HG02852 (cell line): ENCODE measurements around the gene TRIM38.
"Not testable (repeated sequence)": the region's sequence is repeated elsewhere in the genome, so short reads cannot be mapped to it uniquely, and the experiment has no call there.

Experiments
- ATAC-seq: cut with Tn5 transposase; IDR thresholded peaks from one replicate; pipeline ENCODE4 v1.9.1; 2021; ENCODE audit warnings: mild to moderate bottlenecking, moderate library complexity; ENCODE audit not compliant: unreplicated experiment

Gene TRIM38

DNA sequence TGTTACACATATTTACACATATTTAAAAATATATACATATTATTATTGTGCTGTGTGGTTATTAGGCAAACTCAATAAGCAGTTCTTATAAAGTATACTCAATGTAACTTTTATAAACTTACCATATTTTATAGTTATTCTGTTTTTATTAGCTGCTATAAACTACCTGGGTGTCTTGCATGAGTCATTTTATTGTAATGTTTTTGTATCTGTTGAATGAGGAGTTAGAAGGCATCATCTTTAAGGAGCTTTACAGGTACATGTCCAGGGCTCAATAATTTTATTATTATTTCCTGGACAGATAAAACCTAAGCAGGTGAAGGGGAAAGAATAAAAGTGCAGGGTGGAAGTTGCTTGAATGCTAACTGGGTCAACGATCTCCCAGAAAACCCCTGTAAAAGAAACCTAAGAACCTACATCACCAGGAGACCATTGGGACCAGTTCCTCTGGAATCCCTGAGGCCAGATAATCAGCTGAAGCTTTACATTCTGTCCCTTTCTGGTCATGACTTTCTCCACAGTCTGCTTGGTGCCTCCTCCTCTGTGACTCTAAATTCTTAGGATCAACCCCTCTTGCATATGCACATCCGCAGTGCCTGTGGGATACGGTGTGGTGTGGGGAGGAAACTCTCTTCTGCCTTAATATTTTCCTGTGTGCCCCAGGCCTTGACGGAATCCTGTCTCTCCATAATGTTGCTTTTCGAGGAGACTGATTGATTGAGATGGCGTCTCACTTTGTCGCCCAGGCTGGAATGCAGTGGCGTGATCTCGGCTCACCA is 38.0 kb downstream of the TRIM38 start:
- ATAC-seq, result no peak

DNA sequence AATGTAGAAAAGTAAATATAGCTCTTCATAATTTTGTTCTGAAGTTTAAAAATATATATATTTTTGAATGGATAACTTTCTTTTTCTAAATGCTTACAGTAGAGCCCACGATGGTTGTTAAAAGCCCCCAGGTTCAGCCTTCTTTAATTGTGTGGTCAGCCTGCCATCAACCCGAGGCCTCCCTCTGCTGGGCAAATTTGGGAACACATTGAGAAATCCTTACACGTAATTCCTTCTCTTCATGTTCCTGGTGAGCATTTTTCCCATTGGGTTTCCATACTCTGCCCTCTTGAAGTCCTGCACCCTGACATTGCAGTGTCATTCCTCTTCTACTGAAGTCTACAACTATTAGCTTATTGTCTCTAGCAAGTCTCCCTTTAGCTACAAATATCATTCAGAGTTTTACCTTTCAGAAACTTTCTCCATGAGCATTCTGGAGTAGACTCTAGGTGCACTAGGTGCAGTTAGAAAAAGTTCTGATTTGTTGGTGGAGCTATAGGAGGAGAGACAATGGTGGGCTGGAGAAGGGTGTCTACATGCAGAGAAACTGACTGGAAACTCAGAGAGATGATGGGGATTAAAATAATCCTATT is 40.6 kb downstream of the TRIM38 start:
- ATAC-seq, result no peak

DNA sequence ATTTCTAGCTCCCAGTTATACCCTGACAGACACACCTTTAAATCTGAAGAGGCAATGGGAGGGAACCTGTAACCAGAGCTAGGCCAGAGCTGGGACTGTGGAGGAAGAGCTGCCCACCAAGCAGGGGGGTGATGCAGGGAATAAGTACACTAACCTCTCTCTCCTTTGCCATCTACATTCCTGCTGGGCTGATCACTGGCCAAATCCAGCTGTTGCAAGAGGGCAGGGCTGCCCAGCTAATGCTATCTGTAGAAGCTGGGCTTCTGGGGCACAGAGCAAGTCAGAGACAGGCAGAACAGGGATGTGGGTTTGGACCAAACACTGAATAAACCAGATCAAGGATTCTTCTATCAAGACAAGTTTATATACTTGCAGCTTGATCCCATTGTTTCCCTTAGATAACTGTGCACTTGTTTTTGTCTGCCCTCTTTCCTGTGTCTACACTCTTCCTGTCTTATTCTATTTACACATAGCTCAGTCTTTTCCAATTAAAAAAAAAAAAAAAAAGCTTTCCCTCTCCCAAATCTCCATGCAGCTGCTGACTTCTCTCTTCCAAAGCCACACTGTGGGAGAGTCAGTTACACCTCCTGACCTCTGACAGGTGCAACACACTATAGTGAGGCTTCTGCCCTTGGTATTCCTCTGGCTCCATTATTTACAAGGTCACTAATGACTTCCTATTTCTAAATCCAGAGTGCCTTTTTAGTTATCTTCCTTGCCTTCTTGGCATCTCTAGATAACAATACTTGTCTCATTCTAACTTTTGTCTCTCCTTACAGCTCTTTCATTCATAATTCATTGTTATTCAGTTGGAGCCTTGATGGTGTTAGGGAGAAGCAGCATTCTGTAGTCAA is 43.7 kb downstream of the TRIM38 start:
- no peak for ATAC-seq

DNA sequence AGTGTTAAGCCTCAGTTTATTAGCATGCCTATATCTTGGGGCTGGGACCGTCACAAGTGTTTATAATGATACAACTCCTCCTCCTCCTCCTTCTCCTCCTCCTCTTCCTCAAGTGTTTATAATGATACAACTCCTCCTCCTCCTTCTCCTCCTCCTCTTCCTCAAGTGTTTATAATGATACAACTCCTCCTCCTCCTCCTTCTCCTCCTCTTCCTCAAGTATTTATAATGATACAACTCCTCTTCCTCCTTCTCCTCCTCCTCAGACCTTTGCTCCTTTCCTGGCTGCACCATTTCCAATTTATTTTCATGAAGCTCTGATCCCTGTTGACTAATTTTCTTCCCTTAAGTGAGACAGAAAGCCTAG is 44.3 kb downstream of the TRIM38 start:
- ATAC-seq, result not testable (repeated sequence)

DNA sequence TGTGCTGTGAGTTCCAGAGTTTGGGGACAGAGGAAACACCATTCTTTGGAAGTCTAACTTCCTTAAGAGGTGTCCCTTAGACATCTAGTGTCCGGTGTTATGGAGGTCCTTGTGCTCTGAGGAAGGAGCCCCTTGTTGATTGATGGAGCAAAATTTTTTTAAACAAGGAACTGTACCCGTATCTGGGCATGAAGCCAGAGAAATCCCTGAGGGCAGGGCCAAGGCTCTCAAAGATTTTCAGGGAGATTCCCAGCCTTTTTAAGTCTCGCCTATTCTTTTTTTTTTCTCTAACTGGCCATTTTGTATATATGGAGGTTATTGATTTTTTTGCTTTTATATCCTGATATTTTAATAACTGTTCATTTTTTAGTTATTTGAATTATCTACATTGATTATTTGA is 45.9 kb downstream of the TRIM38 start:
- no peak for ATAC-seq

DNA sequence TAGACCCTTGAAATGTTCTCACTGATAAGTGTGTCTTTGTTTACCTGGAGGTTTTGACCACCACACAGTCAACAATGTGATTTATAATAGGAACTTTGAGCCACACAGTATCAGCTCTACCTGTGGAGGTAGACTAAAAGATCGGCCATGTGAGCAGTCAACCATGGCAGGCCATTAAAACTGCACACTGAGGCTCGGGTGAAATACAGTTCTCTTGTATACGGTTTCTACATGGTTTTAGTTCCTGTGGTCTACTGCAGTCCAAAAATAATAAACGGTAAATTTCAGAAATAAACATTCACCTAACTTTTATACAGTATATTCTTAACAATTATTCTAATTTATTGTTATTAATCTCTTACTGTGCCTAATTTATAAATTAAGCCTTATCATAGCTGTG is 47.2 kb downstream of the TRIM38 start:
- no peak for ATAC-seq

DNA sequence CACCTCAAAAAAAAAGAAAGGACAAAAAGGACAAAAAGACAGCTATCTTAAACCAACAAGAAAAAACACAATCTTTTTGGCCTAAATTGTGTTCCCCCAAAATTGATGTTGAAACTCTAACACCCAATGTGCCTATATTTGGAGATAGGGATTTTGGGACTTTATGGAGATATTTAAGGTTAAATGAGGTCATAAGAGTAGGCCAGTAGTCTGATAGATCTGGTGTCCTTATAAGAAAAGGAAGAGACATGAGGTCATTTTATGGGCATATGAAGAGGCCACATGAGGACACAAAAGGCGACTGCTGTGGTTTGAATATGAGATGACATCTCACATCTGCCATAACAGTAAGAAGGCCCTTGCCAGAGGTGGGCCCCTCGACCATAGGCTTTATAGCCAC is 49.5 kb downstream of the TRIM38 start:
- ATAC-seq, result no peak

DNA sequence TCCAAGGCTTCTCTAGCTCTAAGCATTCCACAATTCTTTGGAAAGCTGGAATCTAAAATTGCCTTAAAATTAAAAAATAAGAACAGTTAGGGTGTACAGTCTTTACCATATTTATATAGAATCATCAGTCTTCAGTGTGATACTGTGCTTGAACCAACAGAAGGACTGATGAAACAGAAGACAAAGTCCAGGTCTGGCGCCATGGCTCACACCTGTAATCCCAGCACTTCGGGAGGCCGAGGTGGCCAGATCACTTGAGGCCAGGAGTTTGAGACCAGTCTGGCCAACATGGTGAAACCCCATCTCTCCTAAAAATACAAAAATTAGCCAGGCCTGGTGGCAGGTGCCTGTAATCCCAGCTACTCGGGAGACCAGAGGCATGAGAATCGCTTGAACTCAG is 51.8 kb downstream of the TRIM38 start:
- ATAC-seq, result not testable (repeated sequence)

DNA sequence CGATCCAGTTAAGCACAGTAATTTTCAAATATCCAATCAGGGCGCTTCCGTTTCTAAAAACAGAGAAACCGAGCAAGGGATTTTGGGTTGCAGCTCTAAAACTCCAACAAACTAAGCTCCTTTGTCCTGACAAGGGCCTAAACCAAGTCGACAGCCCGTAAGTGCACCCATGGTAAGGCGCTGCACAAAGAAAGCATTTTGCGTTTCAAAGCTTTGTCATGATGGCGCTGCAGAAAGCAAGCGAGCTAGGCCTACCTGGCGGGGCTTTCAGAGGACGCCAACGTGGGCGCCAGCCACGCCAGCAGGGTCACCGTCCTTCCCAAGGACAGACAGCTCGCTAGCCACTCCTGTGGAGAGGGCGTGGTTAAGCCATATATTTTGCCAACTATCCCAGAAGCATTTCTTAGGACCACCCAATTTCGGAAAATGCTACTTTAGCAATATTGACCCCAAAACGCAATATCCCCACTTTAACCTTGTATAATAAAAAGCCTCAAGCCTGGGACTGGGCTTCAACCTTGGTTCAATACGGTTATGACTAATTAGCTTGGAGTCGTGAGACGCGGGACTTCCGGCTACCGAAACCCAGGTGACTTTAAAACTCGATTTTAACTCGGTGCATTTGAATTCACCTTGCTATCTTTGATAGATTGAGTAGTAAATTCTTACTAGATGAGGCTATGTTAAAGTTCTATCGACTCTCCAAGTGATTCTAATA is 53.8 kb downstream of the TRIM38 start:
- no peak for ATAC-seq

DNA sequence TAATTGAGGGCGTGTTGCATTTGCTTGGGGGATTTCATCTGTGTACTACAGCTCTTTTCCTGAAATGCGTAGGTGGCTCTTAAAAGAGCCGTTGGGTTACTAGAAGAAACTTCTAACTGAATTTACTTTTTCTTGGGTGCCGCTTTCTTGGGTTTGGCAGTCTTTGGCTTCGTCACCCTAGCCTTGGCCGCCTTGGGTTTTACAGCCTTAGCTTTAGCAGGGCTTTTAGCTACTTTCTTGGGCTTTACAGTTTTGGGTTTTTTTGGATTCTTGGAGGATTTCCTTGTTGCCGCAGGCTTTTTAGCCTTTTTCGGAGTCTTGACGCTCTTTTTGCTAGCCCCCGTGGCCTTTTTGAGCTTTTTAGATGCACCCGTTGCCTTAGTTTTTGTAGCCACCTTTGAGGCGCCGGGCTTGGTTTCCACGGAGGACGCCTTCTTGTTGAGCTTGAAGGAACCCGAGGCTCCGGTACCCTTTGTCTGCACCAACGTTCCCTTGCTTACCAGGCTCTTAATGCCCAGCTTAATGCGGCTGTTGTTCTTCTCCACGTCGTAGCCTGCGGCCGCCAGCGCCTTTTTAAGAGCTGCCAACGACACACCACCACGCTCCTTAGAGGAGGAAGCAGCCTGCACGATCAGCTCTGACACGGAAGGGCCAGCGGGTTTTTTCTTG is 54.5 kb downstream of the TRIM38 start:
- no peak for ATAC-seq

DNA sequence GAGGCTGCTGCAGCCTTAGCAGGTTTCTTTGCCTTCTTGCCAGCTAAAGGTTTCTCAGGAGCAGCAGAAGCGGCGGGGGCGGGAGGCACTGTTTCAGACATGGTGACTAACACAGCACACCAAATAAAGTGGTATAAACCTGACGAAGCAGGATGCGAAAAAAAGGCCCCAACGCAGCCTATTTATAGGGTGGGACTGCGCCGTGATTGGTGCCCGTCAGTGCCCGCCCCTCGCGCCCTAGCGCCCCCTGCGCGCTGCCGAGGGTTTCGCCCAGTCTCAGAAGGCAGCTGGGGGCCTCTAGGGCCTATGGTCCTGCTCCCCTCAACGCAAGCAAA is 55.0 kb downstream of the TRIM38 start:
- no peak for ATAC-seq

DNA sequence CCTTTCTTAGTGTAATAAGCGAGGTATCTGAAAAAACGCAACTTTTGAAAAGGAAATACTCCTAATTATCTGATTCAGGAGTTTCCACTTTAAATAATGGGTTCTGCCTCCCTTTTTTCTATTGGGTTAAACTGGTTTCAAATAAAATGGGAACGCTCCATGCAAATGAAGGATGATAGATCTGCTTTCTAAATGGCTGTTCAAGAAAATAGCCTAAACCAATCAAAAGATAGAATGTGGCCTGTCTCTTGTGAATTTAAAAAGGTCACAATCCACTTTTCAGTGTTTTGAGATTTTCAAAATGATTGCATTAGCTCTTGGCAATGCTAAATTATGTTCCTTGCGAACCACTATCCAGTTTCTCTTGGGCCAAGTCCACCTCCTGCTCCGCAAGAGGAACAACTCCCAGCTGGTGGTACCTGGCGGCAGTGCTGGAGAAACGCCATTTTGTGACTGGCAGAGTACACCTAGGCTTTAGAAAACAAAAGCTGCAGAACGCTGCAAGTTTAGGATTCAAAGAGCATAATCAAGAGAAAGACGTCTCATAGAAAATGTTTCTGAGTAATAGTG is 56.7 kb downstream of the TRIM38 start:
- ATAC-seq, result no peak

DNA sequence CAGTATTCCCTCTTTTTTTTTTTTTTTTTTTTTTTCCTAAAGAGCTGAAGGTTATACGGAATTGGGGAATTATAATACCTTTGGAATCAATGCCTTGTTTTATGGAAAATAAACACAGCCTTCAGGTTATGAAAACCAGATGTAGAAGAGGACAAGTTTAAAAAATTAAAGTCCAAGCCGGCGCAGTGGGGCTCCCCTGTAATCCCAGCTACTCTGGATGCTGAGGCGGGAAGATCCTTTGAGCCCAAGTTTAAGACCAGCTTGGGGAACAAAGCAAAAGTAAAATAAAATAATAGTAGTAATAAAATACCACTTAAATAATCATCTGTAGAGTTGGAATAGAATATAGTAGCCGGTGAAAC is 57.3 kb downstream of the TRIM38 start:
- ATAC-seq, result no peak

DNA sequence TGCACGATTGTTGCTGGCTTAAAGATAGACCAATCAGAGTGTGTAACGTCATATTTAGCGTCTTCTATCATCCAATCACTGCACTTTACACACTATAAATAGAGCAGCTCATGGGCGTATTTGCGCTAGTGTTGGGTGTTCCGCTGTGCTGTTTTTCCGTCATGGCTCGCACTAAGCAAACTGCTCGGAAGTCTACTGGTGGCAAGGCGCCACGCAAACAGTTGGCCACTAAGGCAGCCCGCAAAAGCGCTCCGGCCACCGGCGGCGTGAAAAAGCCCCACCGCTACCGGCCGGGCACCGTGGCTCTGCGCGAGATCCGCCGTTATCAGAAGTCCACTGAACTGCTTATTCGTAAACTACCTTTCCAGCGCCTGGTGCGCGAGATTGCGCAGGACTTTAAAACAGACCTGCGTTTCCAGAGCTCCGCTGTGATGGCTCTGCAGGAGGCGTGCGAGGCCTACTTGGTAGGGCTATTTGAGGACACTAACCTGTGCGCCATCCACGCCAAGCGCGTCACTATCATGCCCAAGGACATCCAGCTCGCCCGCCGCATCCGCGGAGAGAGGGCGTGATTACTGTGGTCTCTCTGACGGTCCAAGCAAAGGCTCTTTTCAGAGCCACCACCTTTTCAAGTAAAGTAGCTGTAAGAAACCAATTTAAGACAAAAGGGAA is 57.9 kb downstream of the TRIM38 start:
- peak; percentile 58 for ATAC-seq

DNA sequence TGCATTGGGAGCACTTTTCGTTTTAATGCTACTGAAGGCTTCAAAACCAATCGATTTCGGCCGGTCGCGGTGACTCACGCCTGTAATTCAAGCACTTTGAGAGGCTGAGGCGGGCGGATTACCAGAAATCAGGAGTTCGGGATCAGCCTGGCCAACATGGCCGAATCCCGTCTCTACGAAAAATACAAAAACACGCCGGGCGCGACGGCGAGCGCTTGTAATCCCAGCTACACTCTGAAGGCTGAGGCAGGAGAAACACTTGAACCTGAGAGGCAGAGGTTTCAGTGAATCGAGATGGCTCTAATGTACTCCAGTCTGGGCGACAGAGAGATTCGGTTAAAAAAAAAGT is 58.4 kb downstream of the TRIM38 start:
- peak; percentile 26 for ATAC-seq

DNA sequence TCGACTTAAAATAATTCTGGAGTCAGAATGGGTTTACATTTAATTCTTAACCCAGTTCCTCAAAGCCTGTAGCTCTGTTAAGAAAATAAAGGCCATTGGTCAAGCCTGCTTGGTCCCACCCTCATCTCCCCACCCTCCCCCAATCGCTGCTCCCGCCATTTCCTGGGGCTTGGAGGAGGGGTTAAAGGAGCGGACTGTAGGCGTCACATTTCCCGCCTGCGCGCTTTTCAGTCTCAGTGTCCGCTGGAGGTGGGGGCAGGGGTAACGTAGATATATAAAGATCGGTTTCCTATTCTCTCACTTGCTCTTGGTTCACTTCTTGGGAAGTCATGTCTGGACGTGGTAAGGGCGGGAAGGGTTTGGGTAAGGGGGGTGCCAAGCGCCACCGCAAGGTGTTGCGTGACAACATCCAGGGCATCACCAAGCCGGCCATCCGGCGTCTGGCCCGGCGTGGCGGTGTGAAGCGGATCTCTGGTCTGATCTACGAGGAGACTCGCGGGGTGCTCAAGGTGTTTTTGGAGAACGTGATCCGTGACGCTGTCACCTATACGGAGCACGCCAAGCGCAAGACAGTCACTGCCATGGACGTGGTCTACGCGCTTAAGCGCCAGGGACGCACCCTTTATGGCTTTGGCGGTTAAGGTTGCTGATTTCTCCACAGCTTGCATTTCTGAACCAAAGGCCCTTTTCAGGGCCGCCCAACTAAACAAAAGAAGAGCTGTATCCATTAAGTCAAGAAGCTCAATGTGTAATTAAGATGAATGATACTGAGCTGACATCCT is 58.9 kb downstream of the TRIM38 start:
- peak; percentile 44 for ATAC-seq

DNA sequence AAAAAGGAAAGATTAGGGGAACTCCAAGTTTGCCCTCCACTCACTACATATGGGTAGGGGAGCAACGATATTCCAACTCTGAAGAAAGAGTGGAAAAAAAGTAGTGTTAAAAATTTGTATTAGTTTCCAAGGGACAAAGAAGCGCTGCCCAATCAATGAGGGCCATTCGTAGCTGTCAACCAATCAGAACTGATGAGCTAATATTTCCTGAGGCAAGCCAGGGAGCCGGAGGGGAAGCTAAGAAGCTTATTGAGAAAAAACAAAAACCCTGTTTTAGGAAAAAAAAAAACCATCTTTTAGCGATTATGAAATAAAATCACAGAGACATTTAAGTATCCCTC is 59.5 kb downstream of the TRIM38 start:
- no peak for ATAC-seq

DNA sequence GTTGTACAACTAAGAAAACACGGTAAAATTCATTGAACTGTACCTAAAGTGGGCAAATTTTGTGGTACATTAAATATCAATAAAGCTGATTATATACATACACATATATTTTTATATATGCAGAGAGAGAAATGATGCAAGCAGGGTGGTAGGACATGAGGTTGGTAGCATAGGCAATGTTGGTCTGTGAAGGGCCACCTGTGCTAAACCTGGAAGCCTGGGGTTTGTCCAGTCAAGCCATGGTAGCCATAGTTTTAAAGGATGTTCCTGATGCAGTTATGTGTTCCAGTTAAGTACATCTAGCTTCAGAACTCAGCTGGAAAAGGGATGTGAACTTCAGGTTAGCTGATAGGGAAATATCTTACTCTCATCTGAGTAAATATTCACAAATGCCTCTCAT is 60.1 kb downstream of the TRIM38 start:
- no peak for ATAC-seq

DNA sequence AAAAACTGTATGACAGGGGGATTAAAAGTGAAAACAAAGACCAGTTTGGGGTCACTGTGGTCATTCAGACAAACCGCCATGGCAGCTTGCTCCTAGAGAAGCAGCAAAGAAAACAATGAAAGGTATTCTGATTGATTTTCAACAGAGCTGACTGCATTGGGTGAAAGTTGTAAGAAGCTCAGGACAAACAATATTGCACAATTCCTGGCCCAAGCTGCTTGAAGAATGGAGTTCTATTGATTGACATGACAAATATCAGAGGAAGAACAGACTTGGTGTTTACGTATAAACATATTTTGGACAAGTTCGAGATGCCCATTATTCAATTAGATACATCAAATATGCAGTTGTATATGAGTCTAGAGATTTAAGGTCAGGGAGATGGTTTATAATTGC is 62.0 kb downstream of the TRIM38 start:
- no peak for ATAC-seq
